ENCODE measurements around the gene ASPSCR1.
A peak's percentile ranks its signal among the peaks of the same experiment; 100 is the strongest.
"Not testable (repeated sequence)": the region's sequence is repeated elsewhere in the genome, so short reads cannot be mapped to it uniquely, and the experiment has no call there.

ASPSCR1 gene

DNA sequence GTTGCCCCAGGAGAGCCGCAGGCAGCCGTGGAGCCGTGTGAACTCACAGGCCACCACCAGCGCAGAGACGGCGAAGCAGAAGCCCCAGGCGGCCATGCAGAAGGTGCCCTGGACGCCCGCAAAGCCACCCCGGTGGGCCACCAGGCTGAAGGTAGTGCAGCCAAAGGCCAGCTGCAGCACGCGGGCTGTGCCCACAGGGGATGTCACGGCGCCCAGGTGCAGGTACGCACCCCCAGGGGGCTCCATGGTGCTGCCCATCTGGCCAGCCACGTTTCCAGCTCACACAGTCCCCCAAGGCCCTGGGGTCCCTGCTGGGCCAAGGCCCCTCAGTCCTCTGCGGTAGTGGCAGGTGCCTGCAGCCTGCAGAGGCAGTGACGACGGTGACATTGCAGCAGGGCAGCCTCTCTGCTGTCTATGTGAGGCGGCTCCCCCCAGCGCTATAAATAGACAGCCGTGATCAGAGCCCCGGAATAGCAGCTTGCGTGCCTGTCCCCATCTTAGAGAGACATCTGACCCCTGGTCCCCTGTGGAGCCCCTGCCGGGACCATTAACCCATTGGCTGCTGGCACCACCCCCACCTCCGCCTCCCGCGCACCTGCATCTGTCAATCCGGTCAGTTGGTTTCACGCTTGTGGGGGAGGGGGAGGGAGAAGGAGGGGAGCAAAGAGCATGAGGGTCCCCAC lies 35.8 kb upstream of the ASPSCR1 start:
- DNase-seq (ENCODE audit: low read depth), result no peak

- no peak for DNase-seq (ENCODE audit: low read depth)
Observed at GRCh38 chr17:81942167-81942553, 35.3 kb upstream of the ASPSCR1 start.

- no peak for DNase-seq (ENCODE audit: low read depth)
Observed at GRCh38 chr17:81944858-81945257, 32.6 kb upstream of the ASPSCR1 start.

GRCh38 chr17:81947189-81947588 lies 30.2 kb upstream of the ASPSCR1 start, which contains the start of gene MYADML2:
Gene MYADML2 (minus strand): TSS chr17:81947233. CDS start chr17:81941741, 5,492 bp downstream.
- DNase-seq (ENCODE audit: low read depth), result no peak

- no peak for DNase-seq (ENCODE audit: low read depth)
Observed at GRCh38 chr17:81948635-81949378, 28.6 kb upstream of the ASPSCR1 start.

GRCh38 chr17:81950501-81950900 lies 26.9 kb upstream of the ASPSCR1 start:
- DNase-seq (ENCODE audit: low read depth), result no peak

DNA sequence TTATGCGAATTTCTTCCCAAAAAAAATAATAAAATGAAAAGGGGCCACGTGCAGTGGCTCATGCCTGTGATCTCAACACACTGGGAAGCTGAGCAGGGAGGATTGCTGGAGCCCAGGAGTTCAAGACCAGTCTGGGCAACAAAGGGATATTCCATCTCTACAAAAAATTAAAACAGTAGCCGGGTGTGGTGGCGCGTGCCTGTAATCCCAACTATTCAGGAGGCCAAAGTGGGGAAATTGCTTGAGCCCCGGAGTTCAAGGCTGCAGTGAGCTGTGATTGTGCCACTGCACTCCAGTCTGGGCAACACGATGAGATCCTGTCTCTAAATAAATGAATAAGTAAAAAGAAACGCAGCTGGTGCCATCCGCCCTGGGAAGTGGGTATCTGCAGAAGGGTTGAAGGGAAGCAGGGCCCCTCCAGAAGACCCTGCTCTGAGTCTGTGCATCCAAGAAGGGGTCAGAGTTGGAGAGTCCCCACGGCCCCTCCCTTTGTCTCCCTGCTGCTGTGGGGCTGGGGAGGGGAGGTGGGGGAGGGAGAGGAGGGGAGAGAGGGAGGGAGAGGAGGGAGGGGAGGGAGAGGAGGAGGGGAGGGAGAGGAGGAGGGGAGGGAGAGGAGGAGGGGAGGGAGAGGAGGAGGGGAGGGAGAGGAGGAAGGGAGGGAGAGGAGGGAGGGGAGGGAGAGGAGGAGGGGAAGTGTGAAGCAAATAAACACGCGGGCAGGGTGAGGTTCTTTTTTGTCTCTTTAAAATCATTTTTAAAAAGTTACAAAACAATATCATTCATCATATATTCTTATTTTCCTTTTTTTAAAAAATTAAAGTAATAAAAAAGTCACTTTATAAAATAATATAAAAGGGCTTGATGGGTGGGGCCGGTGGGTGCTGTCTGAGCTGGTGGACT lies 25.4 kb upstream of the ASPSCR1 start:
- no peak for DNase-seq (ENCODE audit: low read depth)

DNA sequence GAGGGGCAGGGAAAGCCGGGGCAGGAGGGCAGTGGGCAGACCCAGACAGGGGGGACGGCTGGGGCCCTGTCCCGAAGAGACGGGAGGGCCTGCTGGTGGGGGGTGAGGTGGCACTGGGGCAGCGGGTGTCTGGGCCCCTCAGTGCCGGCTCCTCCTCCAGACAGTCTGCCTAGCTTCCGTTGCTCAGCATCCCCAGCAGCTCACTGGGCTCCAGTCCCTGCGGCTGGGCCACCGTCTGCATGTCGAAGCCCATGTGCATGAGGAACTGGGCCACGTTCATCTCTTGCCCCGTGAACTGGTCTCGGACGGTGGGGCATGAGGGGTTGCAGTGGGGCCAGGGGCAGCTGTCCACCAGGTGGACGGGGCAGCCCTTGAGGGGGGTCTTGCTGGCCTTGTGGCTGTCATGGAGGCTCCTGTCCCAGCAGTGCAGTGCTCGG lies 24.6 kb upstream of the ASPSCR1 start:
- no peak for DNase-seq (ENCODE audit: low read depth)

DNA sequence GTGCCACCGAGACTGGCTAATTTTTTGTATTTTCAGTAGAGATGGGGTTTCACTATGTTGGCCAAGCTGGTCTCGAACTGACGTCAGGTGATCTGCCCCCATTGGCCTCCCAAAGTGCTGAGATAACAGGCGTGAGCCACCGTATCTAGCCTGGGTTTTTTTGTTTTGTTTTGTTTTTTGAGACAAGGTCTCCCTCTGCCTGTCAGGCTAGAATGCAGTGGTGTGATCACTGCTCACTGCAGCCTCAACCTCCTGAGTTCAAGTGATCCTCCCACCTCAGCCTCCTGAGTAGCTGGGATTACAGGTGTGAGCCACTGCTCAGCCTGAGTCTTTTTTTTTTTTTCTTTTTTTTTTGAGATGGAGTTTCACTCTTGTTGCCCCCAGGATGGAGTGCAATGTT lies 24.0 kb upstream of the ASPSCR1 start:
- DNase-seq (ENCODE audit: low read depth), result not testable (repeated sequence)

GRCh38 chr17:81954131-81955057 lies 23.0 kb upstream of the ASPSCR1 start:
- DNase-seq (ENCODE audit: low read depth), result no peak

- DNase-seq (ENCODE audit: low read depth), result no peak
Observed at GRCh38 chr17:81955058-81955681, 22.3 kb upstream of the ASPSCR1 start.

- no peak for DNase-seq (ENCODE audit: low read depth)
Observed at GRCh38 chr17:81955756-81956544, 21.5 kb upstream of the ASPSCR1 start.

DNA sequence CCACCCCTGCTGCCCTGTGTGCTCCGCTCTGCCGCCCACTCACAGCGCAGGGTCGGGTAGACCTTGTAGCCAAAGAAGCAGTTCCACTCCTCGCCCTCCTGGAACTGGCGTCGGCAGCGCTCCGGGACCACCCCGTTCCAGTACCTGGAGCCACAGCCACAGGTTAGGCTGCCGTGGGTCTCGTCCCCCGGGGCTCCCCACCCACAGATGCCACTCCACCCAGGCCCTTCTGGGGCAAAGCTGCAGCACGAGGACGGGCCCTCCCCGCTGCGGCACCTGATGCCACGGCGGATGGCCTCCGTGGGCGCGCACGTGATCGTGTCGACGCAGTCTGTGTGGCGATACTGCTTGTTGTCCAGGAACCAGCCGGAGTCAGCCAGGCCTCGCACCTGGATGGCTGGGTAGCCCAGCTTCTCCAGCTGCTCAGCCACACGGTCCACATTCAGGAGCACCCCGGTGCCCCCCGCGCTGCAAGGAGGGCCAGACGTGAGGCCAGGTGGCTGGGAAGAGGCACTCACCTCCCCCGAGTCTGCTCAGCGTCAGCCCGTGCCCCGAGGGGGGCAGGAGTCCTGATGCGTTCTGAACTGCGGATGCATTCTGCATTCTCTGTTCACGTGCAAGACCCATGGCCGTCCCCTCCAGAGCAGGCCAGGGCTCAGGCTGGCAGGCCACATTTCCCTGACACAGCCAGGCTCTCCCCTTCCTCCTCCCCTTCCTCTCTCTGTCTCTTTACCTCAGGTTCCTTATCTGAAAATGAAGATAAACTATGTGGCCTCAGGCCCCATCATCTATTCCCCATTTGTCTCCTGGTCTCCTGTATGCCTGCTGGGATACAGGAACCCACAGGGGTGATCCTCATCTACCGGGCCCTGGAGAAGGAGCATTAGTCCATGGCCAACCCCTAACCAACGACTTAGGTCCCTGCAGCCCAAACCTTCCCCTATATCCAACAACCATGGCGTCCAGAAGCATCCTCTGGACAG lies 20.5 kb upstream of the ASPSCR1 start:
- no peak for DNase-seq (ENCODE audit: low read depth)

DNA sequence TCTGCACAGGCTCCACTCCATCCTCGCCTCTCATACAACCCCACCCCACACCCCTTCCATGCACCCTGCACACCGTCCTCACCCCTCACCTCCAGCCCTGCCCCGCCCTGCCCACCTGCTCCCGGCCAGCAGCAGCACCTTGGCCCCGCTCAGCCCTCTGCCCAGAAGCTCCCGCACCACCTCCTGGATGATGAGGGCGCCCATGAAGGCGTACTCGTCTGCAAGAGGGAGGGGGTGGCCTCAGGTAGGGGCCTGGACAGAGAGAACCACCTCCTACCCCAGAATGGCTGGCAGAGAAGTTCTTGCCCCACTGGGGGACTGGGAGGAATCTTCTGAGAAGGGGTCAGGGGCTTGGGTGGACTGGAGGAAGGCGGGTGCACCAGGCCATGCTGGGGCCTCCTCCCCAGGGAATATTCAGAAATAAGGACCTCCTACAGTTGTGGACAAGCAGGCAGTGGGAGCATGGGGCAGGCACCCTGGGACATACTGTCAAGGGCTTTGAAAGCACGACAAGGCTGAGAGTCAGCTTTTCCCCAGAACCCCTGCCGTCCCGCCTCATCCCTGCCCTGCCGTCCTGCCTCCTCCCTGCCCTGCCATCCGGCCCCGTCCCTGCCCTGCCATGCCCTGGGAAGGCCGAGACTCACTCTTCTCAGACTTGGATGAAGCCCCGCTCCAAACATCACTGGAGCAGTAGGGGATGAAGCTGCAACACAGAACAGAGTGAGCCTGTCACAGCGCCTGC lies 19.6 kb upstream of the ASPSCR1 start:
- DNase-seq (ENCODE audit: low read depth), result no peak

DNA sequence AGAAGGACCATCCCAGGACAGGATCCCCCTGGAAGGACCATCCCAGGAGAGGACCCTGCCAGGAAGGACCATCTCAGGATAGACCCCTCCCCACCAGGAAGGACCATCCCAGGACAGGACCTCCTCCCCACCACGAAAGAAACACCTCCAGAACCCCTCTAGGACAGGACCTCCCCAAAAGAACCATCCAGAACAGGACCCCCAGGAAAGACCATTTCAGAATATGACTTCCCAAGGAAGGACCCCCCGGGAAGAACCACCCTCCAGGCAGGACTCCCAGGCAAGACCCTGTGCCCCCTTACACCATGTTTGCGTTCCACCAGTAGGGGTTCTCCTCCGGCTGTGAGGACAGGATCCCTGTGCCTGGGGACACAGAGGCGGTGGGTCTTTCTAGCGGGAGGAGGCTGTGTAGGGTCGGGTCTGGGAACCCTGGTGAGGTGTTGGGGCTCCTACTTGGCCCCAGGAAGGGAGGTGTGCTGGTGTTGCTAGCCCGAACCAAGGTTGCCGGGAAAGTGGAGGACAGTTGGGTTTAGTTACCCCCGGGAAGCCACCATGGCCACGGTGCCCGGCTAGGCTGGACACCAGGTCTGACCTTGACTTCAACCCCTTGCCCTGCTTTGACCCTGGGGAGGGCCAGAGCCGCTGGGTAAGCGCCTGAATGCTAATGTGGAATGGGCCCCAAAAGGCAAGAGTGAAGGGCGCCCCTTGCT lies 18.6 kb upstream of the ASPSCR1 start:
- DNase-seq (ENCODE audit: low read depth), result no peak

DNA sequence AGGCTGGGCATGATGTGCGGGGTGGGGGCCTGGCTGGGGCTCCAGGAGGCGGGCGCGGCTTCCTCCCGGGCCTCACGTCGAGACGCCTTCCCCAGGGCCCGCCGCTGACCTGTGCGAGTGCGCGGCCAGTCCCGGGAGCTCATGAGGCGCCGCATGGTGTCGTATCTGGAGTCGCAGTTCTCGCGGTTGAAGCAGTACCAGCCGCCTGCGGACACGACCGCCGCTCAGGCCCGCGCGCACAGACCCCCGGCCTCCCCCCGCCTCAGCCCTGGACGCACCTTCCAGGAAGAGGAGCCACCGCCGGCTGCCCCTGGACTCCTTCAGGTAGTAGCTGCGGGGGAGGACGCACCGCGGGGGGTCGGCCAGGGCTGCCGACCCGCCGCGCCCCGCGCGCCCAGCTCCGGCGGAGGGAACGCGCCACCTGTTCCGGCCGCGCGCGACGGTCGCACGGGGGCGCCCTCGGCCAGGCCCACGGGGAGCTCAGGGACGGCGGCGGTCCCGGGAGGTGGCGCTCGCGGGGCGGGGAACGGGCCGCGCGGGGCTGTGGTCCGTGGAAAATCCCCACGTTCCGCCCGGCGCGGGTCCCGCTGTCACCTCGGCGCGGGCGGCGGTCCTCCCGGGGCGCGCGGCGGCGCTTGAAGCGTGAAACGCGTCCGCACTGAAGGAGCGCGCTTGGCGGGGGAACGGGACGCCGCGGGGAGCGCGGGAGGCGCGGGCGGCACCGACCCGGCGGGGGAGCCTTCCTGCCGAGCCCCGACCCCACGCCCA lies 17.9 kb upstream of the ASPSCR1 start:
- peak; percentile 39 for DNase-seq (ENCODE audit: low read depth)

All from iris pigment epithelial cell (primary cell).